Lower lobe of right lung (tissue), 2 donors: Measurements from ENCODE around the gene ATP4B. TPM values are rescaled to one million over a fixed set of nuclear protein-coding genes. Genes with fewer than 3 reads are reported as not detected.

Experiments
- ATAC-seq, 2 donors: fragments of 200-7000 bp; cut with Tn5 transposase; one replicate each; pipeline ENCODE4 v1.9.1; 2020 to 2022; ENCODE audit warnings: mild to moderate bottlenecking in 2 of 2, moderate library complexity in 2 of 2
- DNase-seq: peaks from one replicate; pipeline ENCODE4 v3.0.0-alpha.2; 2020
- H3K27ac ChIP-seq: fragments of 200-600 bp; one replicate; pipeline ENCODE4 v1.8.0; 2022
- H3K27me3 ChIP-seq: fragments of 200-600 bp; one replicate; pipeline ENCODE4 v1.8.0; 2022; ENCODE audit warnings: low read depth
- H3K36me3 ChIP-seq: fragments of 200-600 bp; one replicate; pipeline ENCODE4 v1.8.0; 2022; ENCODE audit warnings: mild to moderate bottlenecking
- H3K4me1 ChIP-seq: fragments of 200-600 bp; one replicate; pipeline ENCODE4 v1.8.0; 2022
- H3K4me3 ChIP-seq: fragments of 200-600 bp; one replicate; pipeline ENCODE4 v1.8.0; 2022; ENCODE audit warnings: mild to moderate bottlenecking
- H3K9me3 ChIP-seq: fragments of 200-600 bp; one replicate; pipeline ENCODE4 v1.8.0; 2022
- CTCF ChIP-seq: fragments of 200-600 bp; IDR thresholded peaks from one replicate; pipeline ENCODE4 v1.8.0; 2022; ENCODE audit warnings: antibody characterized with exemption, mild to moderate bottlenecking
- intact Hi-C: fragments of 100-400 bp; cut with DNase I; formaldehyde crosslinking; loops from one replicate; pipeline ENCODE4 v1.11.0; 2022
- total RNA-seq: library from RNA; stranded (reverse); fragmentation: NEBNext Ultra II Directional; extraction: Animal tissue kit (Norgen Biotek cat#: 25700); gene quantifications from one replicate; pipeline ENCODE4 v1.2.1, GENCODE V29; 2021
- donor health status: DM: no; HTN: yes; CAD: no; lungs with severe emphysema.

ATP4B gene
- total RNA-seq, 1 donor from 2014 or later, result not detected

DNA sequence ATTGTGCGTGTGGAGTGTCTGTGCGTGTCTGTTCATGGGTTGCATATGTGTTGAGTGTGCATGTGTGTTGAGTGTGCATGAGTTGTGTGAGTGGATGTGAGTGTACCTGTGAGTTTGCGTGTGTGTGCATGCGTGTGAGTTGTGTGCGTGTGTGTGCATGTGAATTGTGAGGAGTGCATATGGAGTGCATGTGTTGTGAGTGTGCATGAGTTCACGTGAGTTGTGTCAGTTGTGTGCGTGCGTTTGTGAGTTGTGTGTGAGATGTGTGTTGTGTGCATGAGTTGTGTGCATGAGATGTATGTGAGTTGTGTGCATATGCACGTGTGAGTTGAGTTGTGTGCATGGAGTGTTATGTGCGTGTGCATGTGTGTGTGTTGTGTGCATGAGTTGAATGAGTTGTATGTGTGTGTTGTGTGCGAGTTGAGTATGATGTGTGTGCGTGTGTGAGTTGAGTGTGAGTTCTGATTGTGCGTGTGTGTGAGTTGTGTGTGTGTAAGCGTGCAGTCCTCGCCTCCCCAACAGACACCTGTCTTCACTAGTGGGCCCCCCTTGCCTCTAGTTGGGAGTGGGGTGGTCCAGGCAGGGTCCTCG lies 44.1 kb downstream of the ATP4B start:
- no peak overlapping the region for H3K4me3 ChIP-seq
- no peak overlapping the region for H3K27ac ChIP-seq
- no peak for TF ChIP-seq CTCF
- ATAC-seq, result no peak
- H3K27me3 ChIP-seq, result no peaks in the 10 kb centered on the region
- H3K4me1 ChIP-seq, result no peaks in the 10 kb centered on the region
- peaks cover 28% of the 10 kb centered on the region for H3K36me3 ChIP-seq
- intact Hi-C loops, result no loop called here
- H3K9me3 ChIP-seq, result no peaks in the 10 kb centered on the region
- no peak for DNase-seq

DNA sequence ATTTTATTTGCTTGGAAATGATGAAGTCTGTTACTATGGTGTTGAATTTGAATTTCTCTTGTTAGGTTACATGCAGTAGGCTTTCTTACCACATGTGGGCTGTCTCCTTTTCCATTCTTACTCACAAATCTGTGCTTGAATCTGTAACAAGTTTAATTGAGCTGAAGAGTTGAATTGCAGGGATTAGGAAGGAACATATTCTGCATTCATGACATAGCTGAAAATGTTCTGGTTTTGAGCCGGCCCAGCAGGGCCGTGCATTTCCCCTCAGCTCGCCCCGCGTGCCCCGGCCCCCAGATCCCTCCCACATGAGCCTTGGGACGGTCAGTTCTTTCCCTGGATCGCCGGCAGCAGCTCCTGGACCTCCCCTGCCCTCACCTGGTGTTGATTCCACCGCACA lies 45.4 kb downstream of the ATP4B start:
- Histone ChIP-seq H3K4me1 (no peaks in the 10 kb centered on the region), H3K27me3 (no peaks in the 10 kb centered on the region), H3K27ac (no peak overlapping the region), H3K36me3 (peaks cover 28% of the 10 kb centered on the region), H3K4me3 (no peak overlapping the region), H3K9me3 (no peaks in the 10 kb centered on the region)
- TF ChIP-seq CTCF, result no peak
- no peak for ATAC-seq
- DNase-seq, result no peak
- intact Hi-C loops, result no loop called here

GRCh38 chr13:113611996-113612395 lies 46.0 kb downstream of the ATP4B start:
- H3K4me1 ChIP-seq, result no peaks in the 10 kb centered on the region
- no peak for DNase-seq
- ATAC-seq, result no peak
- no peaks in the 10 kb centered on the region for H3K27me3 ChIP-seq
- no peak overlapping the region for H3K27ac ChIP-seq
- TF ChIP-seq CTCF, result no peak
- H3K36me3 ChIP-seq, result peaks cover 28% of the 10 kb centered on the region
- no peak overlapping the region for H3K4me3 ChIP-seq
- intact Hi-C loops, result no loop called here
- no peaks in the 10 kb centered on the region for H3K9me3 ChIP-seq

- no peak for TF ChIP-seq CTCF
- Histone ChIP-seq H3K4me1 (no peaks in the 10 kb centered on the region), H3K9me3 (no peaks in the 10 kb centered on the region), H3K36me3 (peaks cover 28% of the 10 kb centered on the region), H3K27ac (no peak overlapping the region), H3K27me3 (no peaks in the 10 kb centered on the region), H3K4me3 (no peak overlapping the region)
- no peak for ATAC-seq
- intact Hi-C loops, result no loop called here
- DNase-seq, result no peak
Measured at GRCh38 chr13:113610266-113610665, 47.7 kb downstream of the ATP4B start.

- no peak for TF ChIP-seq CTCF
- ATAC-seq (no peak), DNase-seq (no peak)
- no peaks in the 10 kb centered on the region for H3K9me3 ChIP-seq
- intact Hi-C loops, result no loop called here
- H3K27me3 ChIP-seq, result no peaks in the 10 kb centered on the region
- H3K27ac ChIP-seq, result no peak overlapping the region
- no peaks in the 10 kb centered on the region for H3K4me1 ChIP-seq
- H3K36me3 ChIP-seq, result peaks cover 23% of the 10 kb centered on the region
- H3K4me3 ChIP-seq, result no peak overlapping the region
Measured at GRCh38 chr13:113609616-113610015, 48.4 kb downstream of the ATP4B start.
